SK-N-SH (cell line): ENCODE results near the gene KIF16B. TPM values are rescaled to one million over a fixed set of nuclear protein-coding genes. Genes with fewer than 3 reads are reported as not detected.

ENCODE experiments used
- CTCF ChIA-PET: fragments of 300-600, 350-600 bp; formaldehyde crosslinking; extraction: SDS; loops from one replicate; lab custom pipeline; 2021; lab: Yijun Ruan, JAX
- POLR2A ChIA-PET: fragments of 350-600 bp; sonication (Branson Sonifier 250); formaldehyde crosslinking; extraction: SDS; loops from one replicate; lab custom pipeline; 2020; ENCODE audit warnings: antibody characterized with exemption, inconsistent platforms; lab: Yijun Ruan, JAX
- DNase-seq: peaks from one replicate; pipeline ENCODE4 v3.0.0; 2012
- H2AFZ ChIP-seq: fragments of 200-600 bp; sonication (generic); 2 replicates; pipeline ENCODE4 v1.8.1; 2016; ENCODE audit warnings: antibody characterized with exemption, mild to moderate bottlenecking, low read depth
- H3F3A ChIP-seq: fragments of 200-600 bp; sonication (generic); replicated peaks from 2 replicates; pipeline ENCODE3; 2016; ENCODE audit warnings: antibody characterized with exemption, mild to moderate bottlenecking; ENCODE audit not compliant: insufficient read depth
- H3K27ac ChIP-seq, 2 experiments: fragments of 200-500 bp in 1 of 2; fragments of 200-600 bp in 1 of 2; sonication (Bioruptor generic) in 1 of 2; sonication (generic), shearing (Covaris generic) in 1 of 2; 2 replicates each; pipeline versions ENCODE4 v1.5.1 to v1.6.1; 2014 to 2016; ENCODE audit warnings: low read depth in 2 of 2, inconsistent platforms in 1 of 2, low read length in 1 of 2, mild to moderate bottlenecking in 1 of 2, mixed read lengths in 1 of 2
- H3K27me3 ChIP-seq: fragments of 200-600 bp; sonication (generic), shearing (Covaris generic); 2 replicates; pipeline ENCODE4 v1.6.1; 2016; ENCODE audit warnings: mixed run types; ENCODE audit not compliant: insufficient read depth
- H3K36me3 ChIP-seq, 2 experiments: fragments of 200-500 bp in 1 of 2; fragments of 200-600 bp in 1 of 2; sonication (Bioruptor generic) in 1 of 2; sonication (generic) in 1 of 2; replicated peaks in 1 of 2; 2 replicates each; pipeline versions ENCODE3 to v1.5.1; 2014 to 2016; ENCODE audit warnings: low read length in 1 of 2, mild to moderate bottlenecking in 1 of 2; ENCODE audit not compliant: insufficient read depth in 2 of 2, control insufficient read depth in 1 of 2
- H3K4me1 ChIP-seq, 2 experiments: fragments of 200-500 bp in 1 of 2; fragments of 200-600 bp in 1 of 2; sonication (Bioruptor generic) in 1 of 2; sonication (generic), shearing (Covaris generic) in 1 of 2; 2 replicates each; pipeline versions ENCODE4 v1.5.1 to v1.6.1; 2014 to 2016; ENCODE audit warnings: low read depth in 1 of 2, low read length in 1 of 2, mixed run types in 1 of 2; ENCODE audit not compliant: insufficient read depth in 2 of 2, control insufficient read depth in 1 of 2
- H3K4me2 ChIP-seq: fragments of 200-600 bp; sonication (generic), shearing (Covaris generic); 2 replicates; pipeline ENCODE4 v1.6.1; 2017; ENCODE audit warnings: mixed run types
- H3K4me3 ChIP-seq, 2 experiments: fragments of 200-500 bp in 1 of 2; fragments of 200-600 bp in 1 of 2; sonication (Bioruptor generic) in 1 of 2; sonication (generic), shearing (Covaris generic) in 1 of 2; 2 replicates each; pipeline versions ENCODE4 v1.5.1 to v1.8.1; 2014 to 2016; ENCODE audit warnings: low read depth in 2 of 2, inconsistent platforms in 1 of 2, low read length in 1 of 2, mild to moderate bottlenecking in 1 of 2, mixed read lengths in 1 of 2, moderate library complexity in 1 of 2
- H3K79me2 ChIP-seq: fragments of 200-600 bp; sonication (generic); 2 replicates; pipeline ENCODE4 v1.8.1; 2017; ENCODE audit warnings: mild to moderate bottlenecking; ENCODE audit not compliant: insufficient read depth
- H3K9ac ChIP-seq: fragments of 200-600 bp; sonication (generic); 2 replicates; pipeline ENCODE4 v1.6.1; 2017; ENCODE audit warnings: mixed run types
- H3K9me2 ChIP-seq: fragments of 200-600 bp; sonication (generic); 2 replicates; pipeline ENCODE4 v1.6.1; 2017; ENCODE audit warnings: mixed run types
- H3K9me3 ChIP-seq: fragments of 200-600 bp; sonication (generic); 2 replicates; pipeline ENCODE4 v1.6.1; 2017; ENCODE audit warnings: mixed run types, mild to moderate bottlenecking, moderate library complexity
- H4K20me1 ChIP-seq: fragments of 200-600 bp; sonication (generic); 2 replicates; pipeline ENCODE4 v1.6.1; 2017; ENCODE audit warnings: mild to moderate bottlenecking, mixed run types; ENCODE audit not compliant: insufficient read depth
- CHD2 ChIP-seq: fragments of 150-350 bp; IDR thresholded peaks from 2 replicates; pipeline ENCODE4 v1.6.1; 2018; ENCODE audit warnings: low read length; ENCODE audit not compliant: partially characterized antibody
- ELF1 ChIP-seq: IDR thresholded peaks from 2 replicates; pipeline ENCODE4 v1.4.0; 2012
- FOSL2 ChIP-seq: IDR thresholded peaks from 2 replicates; pipeline ENCODE4 v1.4.0; 2012; ENCODE audit warnings: low read depth, mild to moderate bottlenecking, moderate library complexity, borderline replicate concordance
- FOXM1 ChIP-seq: IDR thresholded peaks from 2 replicates; pipeline ENCODE4 v1.4.0; 2012; ENCODE audit warnings: low read depth, mild to moderate bottlenecking
- GABPA ChIP-seq: IDR thresholded peaks from 2 replicates; pipeline ENCODE4 v1.4.0; 2012; ENCODE audit warnings: low read depth, mild to moderate bottlenecking
- IRF3 ChIP-seq: fragments of 150-350 bp; IDR thresholded peaks from 2 replicates; pipeline ENCODE4 v1.6.1; 2016; ENCODE audit warnings: mild to moderate bottlenecking, low read depth, low read length
- MXI1 ChIP-seq: IDR thresholded peaks from 2 replicates; pipeline ENCODE4 v1.6.1; 2012; ENCODE audit warnings: mild to moderate bottlenecking, low read depth, low read length, improper control_type of control experiment
- NFIC ChIP-seq: IDR thresholded peaks from 2 replicates; pipeline ENCODE4 v1.4.0; 2012; ENCODE audit warnings: borderline replicate concordance
- POLR2AphosphoS5 ChIP-seq: IDR thresholded peaks from 2 replicates; pipeline ENCODE4 v1.6.1; 2012; ENCODE audit warnings: low read depth, low read length
- RAD21 ChIP-seq: IDR thresholded peaks from 2 replicates; pipeline ENCODE4 v1.6.1; 2012; ENCODE audit warnings: mild to moderate bottlenecking, low read length
- RCOR1 ChIP-seq: fragments of 150-350 bp; IDR thresholded peaks from 2 replicates; pipeline ENCODE4 v1.6.1; 2017; ENCODE audit warnings: antibody characterized with exemption, low read length
- REST ChIP-seq: IDR thresholded peaks from 2 replicates; pipeline ENCODE4 v1.6.1; 2012; ENCODE audit warnings: mild to moderate bottlenecking, low read depth, low read length, moderate library complexity
- RXRA ChIP-seq: IDR thresholded peaks from 2 replicates; pipeline ENCODE4 v1.4.0; 2012; ENCODE audit warnings: low read depth, mild to moderate bottlenecking, borderline replicate concordance
- SIN3A ChIP-seq: IDR thresholded peaks from 2 replicates; pipeline ENCODE4 v1.6.1; 2012; ENCODE audit warnings: low read depth, mild to moderate bottlenecking, low read length, moderate library complexity, borderline replicate concordance
- SMC3 ChIP-seq: IDR thresholded peaks from 2 replicates; pipeline ENCODE4 v1.6.1; 2012; ENCODE audit warnings: low read depth, low read length, improper control_type of control experiment
- TAF1 ChIP-seq: IDR thresholded peaks from 2 replicates; pipeline ENCODE4 v1.6.1; 2012; ENCODE audit warnings: low read depth, mild to moderate bottlenecking, low read length, moderate library complexity, borderline replicate concordance
- TCF12 ChIP-seq: IDR thresholded peaks from 2 replicates; pipeline ENCODE4 v1.4.0; 2012
- USF1 ChIP-seq: IDR thresholded peaks from 2 replicates; pipeline ENCODE4 v1.4.0; 2012; ENCODE audit warnings: low read depth, borderline replicate concordance
- USF2 ChIP-seq: fragments of 150-350 bp; IDR thresholded peaks from 2 replicates; pipeline ENCODE4 v1.6.1; 2017; ENCODE audit warnings: antibody characterized with exemption, low read length, low read depth, borderline replicate concordance
- WGBS: methylation state at CpG from one replicate; pipeline ENCODE4 v1.1.6; 2017; ENCODE audit warnings: low lambda C conversion rate; 5-methylcytosine and 5-hydroxymethylcytosine counted together
- polyA plus RNA-seq, 3 experiments: library from polyadenylated mRNA; depleted of rRNA; stranded (reverse); fragments of >200 nt; gene quantifications; 2 replicates each; pipeline ENCODE4 v1.2.3, GENCODE V29; 2012

Gene KIF16B
- polyA plus RNA-seq, 1 of the 3 experiments (the other 2 are of a cell fraction) = 3.3 TPM

- Histone ChIP-seq H2AFZ (no peak overlapping the region), H3K9me3 (no peaks in the 10 kb centered on the region), H3K27me3 (no peaks in the 10 kb centered on the region), H4K20me1 (no peaks in the 10 kb centered on the region), H3K4me2 (no peak overlapping the region), H3K4me3 (no peak overlapping the region), H3K4me1 (peaks cover 0 to 31% of the 10 kb centered on the region in 2 experiments; a peak in 2 of 4 replicates), H3K9me2 (no peaks in the 10 kb centered on the region), H3K27ac (no peak overlapping the region), H3F3A (no peaks in the 10 kb centered on the region), H3K79me2 (no peaks in the 10 kb centered on the region), H3K9ac (no peak overlapping the region), H3K36me3 (peaks cover 0 to 3% of the 10 kb centered on the region in 2 experiments)
- ChIA-PET CTCF (no interaction called here), POLR2A (no interaction called here)
- 86% methylated on average over 1 of the region's 1 CpG for WGBS
- TF ChIP-seq USF1 = no peak
- no peak for TF ChIP-seq POLR2AphosphoS5
- no peak for TF ChIP-seq FOXM1
- TF ChIP-seq TCF12 = no peak
- no peak for TF ChIP-seq RXRA
- no peak for TF ChIP-seq SMC3
- no peak for TF ChIP-seq NFIC
- TF ChIP-seq RAD21 = no peak
- no peak for TF ChIP-seq FOSL2
- TF ChIP-seq IRF3 = no peak
- no peak for TF ChIP-seq GABPA
- no peak for TF ChIP-seq RCOR1
- no peak for TF ChIP-seq USF2
- no peak for TF ChIP-seq SIN3A
- no peak for TF ChIP-seq ELF1
- TF ChIP-seq MXI1 = no peak
- no peak for TF ChIP-seq REST
- TF ChIP-seq TAF1 = no peak
- TF ChIP-seq CHD2 = no peak
- DNase-seq = no peak
Observed at GRCh38 chr20:16353417-16353781, 219.8 kb downstream of the KIF16B start.
